HL-60 (cell line): ENCODE results near the gene DYSF.

Experiments used
- DNase-seq, 2 experiments: peaks; one replicate each; pipeline ENCODE4 v3.0.0-alpha.2; 2010 to 2020; ENCODE audit warnings: low read depth in 1 of 2, low spot score in 1 of 2
- H3K27ac ChIP-seq: fragments of 250-450 bp; sonication (Bioruptor Pico); replicated peaks from 2 replicates; pipeline ENCODE4 v1.5.1; 2020; ENCODE audit warnings: mild to moderate bottlenecking, moderate library complexity
- H3K27me3 ChIP-seq: fragments of 250-450 bp; sonication (Bioruptor Pico); 2 replicates; pipeline ENCODE4 v1.5.1; 2021; ENCODE audit warnings: mild to moderate bottlenecking, moderate library complexity; ENCODE audit not compliant: insufficient read depth, poor library complexity, severe bottlenecking
- H3K4me3 ChIP-seq: replicated peaks from 2 replicates; pipeline ENCODE4 v1.5.1; 2011; ENCODE audit warnings: mild to moderate bottlenecking, control low read depth, low read length; ENCODE audit not compliant: insufficient read depth
- CTCF ChIP-seq: IDR thresholded peaks from one replicate; pipeline ENCODE4 v1.5.1; 2011; ENCODE audit warnings: low read length, control low read depth, inconsistent platforms; ENCODE audit not compliant: insufficient read depth
- GABPA ChIP-seq: IDR thresholded peaks from 2 replicates; pipeline ENCODE4 v1.6.1; 2012; ENCODE audit warnings: low read depth
- POLR2AphosphoS5 ChIP-seq: IDR thresholded peaks from 2 replicates; pipeline ENCODE4 v1.6.1; 2012; ENCODE audit warnings: low read depth
- REST ChIP-seq: IDR thresholded peaks from 2 replicates; pipeline ENCODE4 v1.6.1; 2012; ENCODE audit warnings: low read depth; ENCODE audit not compliant: insufficient replicate concordance
- SPI1 ChIP-seq: IDR thresholded peaks from 2 replicates; pipeline ENCODE4 v1.6.1; 2012; ENCODE audit warnings: low read depth, mild to moderate bottlenecking, borderline replicate concordance

DYSF gene

GRCh38 chr2:71563872-71564271, 110.5 kb downstream of the DYSF start:
- H3K4me3 ChIP-seq, result no peak overlapping the region
- TF ChIP-seq POLR2AphosphoS5 (no peak), REST (no peak), GABPA (no peak), SPI1 (no peak), CTCF (no peak)
- no peaks in the 10 kb centered on the region for H3K27me3 ChIP-seq
- H3K27ac ChIP-seq, result no peak overlapping the region
- no peak for DNase-seq

- no peak for TF ChIP-seq REST
- TF ChIP-seq GABPA, result no peak
- TF ChIP-seq CTCF, result no peak
- no peak for TF ChIP-seq POLR2AphosphoS5
- no peak for TF ChIP-seq SPI1
Observed at GRCh38 chr2:71564361-71564760, 111.0 kb downstream of the DYSF start.

GRCh38 chr2:71564790-71565189, 111.4 kb downstream of the DYSF start:
- DNase-seq, result no peak
- Histone ChIP-seq H3K27me3 (no peaks in the 10 kb centered on the region), H3K4me3 (no peak overlapping the region), H3K27ac (no peak overlapping the region)
- TF ChIP-seq GABPA (no peak), SPI1 (no peak), POLR2AphosphoS5 (no peak), REST (no peak), CTCF (no peak)

More at GRCh38 chr2:71564361-71564760, 111.0 kb downstream of the DYSF start:
- H3K27ac ChIP-seq, result no peak overlapping the region
- H3K27me3 ChIP-seq, result no peaks in the 10 kb centered on the region
- no peak for DNase-seq
- no peak overlapping the region for H3K4me3 ChIP-seq
